ENCODE results near the gene DENND1A. TPM values are rescaled to one million over a fixed set of nuclear protein-coding genes. Genes with fewer than 3 reads are reported as not detected.

DENND1A gene
- total RNA-seq, 4 donors from 2014 or later = 15.8 to 33.5 (median 23.9) TPM

DNA sequence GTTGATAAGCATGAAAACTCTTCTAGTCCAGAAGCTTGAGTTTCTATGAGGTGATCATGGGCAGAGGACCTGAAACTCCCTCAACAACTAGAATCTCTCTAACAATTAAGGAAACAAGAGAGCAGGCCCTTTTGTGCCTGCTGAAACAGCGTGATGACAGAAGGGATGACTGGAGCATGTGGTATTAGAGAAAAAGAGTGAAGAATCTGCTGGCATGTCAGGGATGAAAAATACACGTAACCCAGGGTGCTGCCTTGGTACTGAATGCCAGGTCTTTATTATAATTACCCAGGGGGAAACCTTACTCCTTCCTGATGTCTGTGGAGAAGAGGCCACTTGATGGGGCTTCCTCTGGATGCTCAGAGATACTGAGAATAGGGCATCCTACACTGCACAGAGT is 406.1 kb downstream of the DENND1A start:
- no peaks in the 10 kb centered on the region for H3K4me1 ChIP-seq
- no peaks in the 10 kb centered on the region for H3K27me3 ChIP-seq
- TF ChIP-seq POLR2AphosphoS5 (IDR thresholded peaks at IDR 0.05) (no peak), POLR2A (IDR thresholded peaks at IDR 0.05) (no peak), CTCF (IDR thresholded peaks at IDR 0.05) (no peak), EP300 (IDR thresholded peaks at IDR 0.05) (no peak)
- H3K4me3 ChIP-seq = no peak overlapping the region
- no peaks in the 10 kb centered on the region for H3K9me3 ChIP-seq
- WGBS = 95% methylated on average over 2 of the region's 2 CpGs
- no peaks in the 10 kb centered on the region for H3K36me3 ChIP-seq
- DNase-seq (ENCODE audit: low spot score in 2 of 2) = no peak
- no peak overlapping the region for H3K27ac ChIP-seq

- 84% methylated on average over 6 of the region's 6 CpGs for WGBS
- no peak for DNase-seq (ENCODE audit: low spot score in 2 of 2)
Observed at GRCh38 chr9:123523001-123523400, 406.9 kb downstream of the DENND1A start.

DNA sequence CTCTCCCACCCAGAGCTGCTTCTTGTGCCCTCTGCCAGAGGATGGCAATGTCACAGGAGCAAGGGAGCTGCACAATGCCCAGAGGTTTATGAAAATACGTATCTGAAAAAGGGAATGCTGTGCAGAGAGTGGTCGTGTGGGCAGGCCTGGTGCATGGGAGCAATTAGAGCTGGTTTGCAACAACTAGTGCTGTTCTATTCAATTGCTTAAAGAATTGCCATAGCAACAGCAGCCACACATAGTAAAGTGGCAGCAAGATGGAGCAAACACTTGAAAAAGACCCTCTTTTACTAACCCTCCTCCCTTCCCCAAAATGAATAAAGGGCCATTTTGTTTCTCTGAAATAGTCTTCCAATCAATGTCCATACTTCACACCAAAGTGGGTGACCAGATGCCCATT is 407.7 kb downstream of the DENND1A start:
- H3K9me3 ChIP-seq = no peaks in the 10 kb centered on the region
- TF ChIP-seq POLR2A (IDR thresholded peaks at IDR 0.05) (no peak), POLR2AphosphoS5 (IDR thresholded peaks at IDR 0.05) (no peak), EP300 (IDR thresholded peaks at IDR 0.05) (no peak), CTCF (IDR thresholded peaks at IDR 0.05) (no peak)
- DNase-seq (ENCODE audit: low spot score in 2 of 2) = no peak
- H3K36me3 ChIP-seq = no peaks in the 10 kb centered on the region
- H3K4me1 ChIP-seq = no peaks in the 10 kb centered on the region
- H3K4me3 ChIP-seq = no peak overlapping the region
- H3K27me3 ChIP-seq = no peaks in the 10 kb centered on the region
- 100% methylated on average over 2 of the region's 2 CpGs for WGBS
- H3K27ac ChIP-seq = no peak overlapping the region

More at GRCh38 chr9:123523001-123523400, 406.9 kb downstream of the DENND1A start:
- Histone ChIP-seq H3K27me3 (no peaks in the 10 kb centered on the region), H3K4me1 (no peaks in the 10 kb centered on the region), H3K27ac (no peak overlapping the region), H3K4me3 (no peak overlapping the region), H3K9me3 (no peaks in the 10 kb centered on the region), H3K36me3 (no peaks in the 10 kb centered on the region)
- no peak for TF ChIP-seq POLR2AphosphoS5 (IDR thresholded peaks at IDR 0.05)
- TF ChIP-seq EP300 (IDR thresholded peaks at IDR 0.05) = no peak
- no peak for TF ChIP-seq POLR2A (IDR thresholded peaks at IDR 0.05)
- TF ChIP-seq CTCF (IDR thresholded peaks at IDR 0.05) = no peak

GRCh38 chr9:123518338-123518737 is 411.6 kb downstream of the DENND1A start:
- Histone ChIP-seq H3K27ac (no peak overlapping the region), H3K4me1 (no peaks in the 10 kb centered on the region), H3K27me3 (no peaks in the 10 kb centered on the region), H3K4me3 (no peak overlapping the region), H3K9me3 (no peaks in the 10 kb centered on the region), H3K36me3 (no peaks in the 10 kb centered on the region)
- 26% methylated on average over 1 of the region's 1 CpG for WGBS
- no peak for DNase-seq (ENCODE audit: low spot score in 2 of 2)
- TF ChIP-seq EP300 (IDR thresholded peaks at IDR 0.05) (no peak), POLR2A (IDR thresholded peaks at IDR 0.05) (no peak), POLR2AphosphoS5 (IDR thresholded peaks at IDR 0.05) (no peak), CTCF (IDR thresholded peaks at IDR 0.05) (no peak)

- no peaks in the 10 kb centered on the region for H3K36me3 ChIP-seq
- no peaks in the 10 kb centered on the region for H3K27me3 ChIP-seq
- WGBS = 94% methylated on average over 4 of the region's 4 CpGs
- no peaks in the 10 kb centered on the region for H3K9me3 ChIP-seq
- no peaks in the 10 kb centered on the region for H3K4me1 ChIP-seq
- H3K27ac ChIP-seq = no peak overlapping the region
- TF ChIP-seq CTCF (IDR thresholded peaks at IDR 0.05) = no peak
- TF ChIP-seq POLR2A (IDR thresholded peaks at IDR 0.05) = no peak
- TF ChIP-seq POLR2AphosphoS5 (IDR thresholded peaks at IDR 0.05) = no peak
- no peak for TF ChIP-seq EP300 (IDR thresholded peaks at IDR 0.05)
- H3K4me3 ChIP-seq = no peak overlapping the region
- no peak for DNase-seq (ENCODE audit: low spot score in 2 of 2)
Observed at GRCh38 chr9:123517512-123517911, 412.4 kb downstream of the DENND1A start.
